Measurements from ENCODE around the gene ZNF341.
"Not testable (repeated sequence)": the region's sequence is repeated elsewhere in the genome, so short reads cannot be mapped to it uniquely, and the experiment has no call there.

Gene ZNF341

DNA sequence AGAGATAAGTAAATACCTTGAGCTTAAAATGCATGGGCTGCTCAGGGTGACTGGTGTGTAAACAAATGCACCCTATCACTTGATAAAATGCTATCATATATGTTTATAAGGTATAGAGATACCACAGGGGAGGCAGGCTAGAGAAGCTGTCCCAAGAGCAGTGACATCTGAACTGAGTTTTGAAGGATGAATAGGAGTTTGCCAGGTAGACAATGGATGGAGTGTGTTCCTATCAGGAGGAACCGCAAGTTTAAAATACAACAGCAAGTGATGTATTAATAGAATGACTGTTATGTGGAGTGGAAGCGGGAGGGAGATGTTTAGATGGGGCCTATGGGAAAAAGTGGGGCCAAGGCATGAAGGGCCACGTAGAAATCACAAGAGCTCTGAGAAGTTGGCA, 40.6 kb downstream of the ZNF341 start:
- no peak for DNase-seq

DNA sequence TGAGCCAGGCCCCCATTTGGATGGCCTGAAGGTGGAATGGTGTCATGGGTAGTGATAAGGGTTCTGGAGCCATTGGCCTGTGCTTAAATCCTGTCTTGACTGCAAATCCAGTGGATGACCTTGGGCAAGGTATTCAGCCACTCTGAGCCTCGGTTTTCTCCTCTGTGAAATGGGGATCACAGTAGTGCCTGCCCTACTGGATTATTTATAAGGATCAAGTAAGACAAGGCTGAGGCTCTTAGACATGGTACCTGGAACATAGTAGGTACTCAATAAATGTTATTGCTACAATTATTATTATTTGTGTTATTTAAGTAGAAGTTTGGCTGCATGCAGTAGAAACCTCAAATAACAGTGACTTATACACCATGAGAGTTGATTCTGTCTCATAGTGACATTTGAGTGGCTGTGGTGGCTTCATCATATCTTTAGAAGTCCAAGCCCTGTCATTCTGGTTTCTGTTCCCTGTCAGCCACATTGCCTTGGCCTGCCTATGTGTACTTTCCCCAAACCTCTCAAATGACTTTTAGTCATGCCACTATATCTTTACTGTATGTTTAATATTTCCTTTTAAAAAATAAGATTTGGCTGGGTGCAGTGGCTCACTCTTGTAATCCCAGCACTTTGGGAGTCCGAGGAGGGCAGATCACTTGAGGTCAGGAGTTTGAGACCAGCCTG, 41.8 kb downstream of the ZNF341 start:
- peak; percentile 85 for DNase-seq

DNA sequence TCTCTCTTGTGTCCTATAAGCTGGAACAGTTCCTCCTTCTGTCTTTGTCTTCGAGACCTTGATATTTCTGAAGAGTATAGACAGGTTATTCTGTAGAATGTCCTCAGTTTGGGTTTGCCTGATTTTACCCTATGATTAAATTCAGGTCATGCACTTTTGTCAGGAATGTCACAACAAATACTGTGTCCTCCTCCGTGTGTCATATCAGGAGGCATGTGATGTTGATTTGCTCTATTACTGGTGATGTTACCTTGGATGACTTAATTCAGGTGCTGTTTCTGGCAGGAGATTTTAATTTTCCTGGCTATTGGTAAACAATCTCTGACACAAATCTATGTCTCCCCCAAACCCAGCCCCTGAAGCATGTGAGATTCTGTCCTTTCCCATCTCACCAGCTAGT, 46.0 kb downstream of the ZNF341 start:
- DNase-seq = no peak

DNA sequence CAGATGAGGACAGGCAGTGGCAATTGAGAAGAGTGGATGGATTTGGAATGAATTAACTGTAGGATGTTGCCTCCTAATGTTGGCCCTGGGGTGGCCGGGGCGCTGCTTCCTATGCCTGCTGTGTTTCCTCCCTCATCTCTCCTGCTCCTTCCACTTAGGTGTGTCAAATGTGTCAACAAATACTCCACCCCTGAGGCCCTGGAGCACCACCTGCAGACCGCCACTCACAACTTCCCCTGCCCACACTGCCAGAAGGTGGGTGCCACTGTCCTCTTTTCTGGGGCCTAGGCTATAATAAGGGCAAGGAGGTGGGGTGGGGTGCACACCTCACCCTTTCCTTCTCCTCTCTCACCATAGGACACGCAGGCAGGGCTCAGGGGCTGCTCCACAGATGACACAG, 49.3 kb downstream of the ZNF341 start:
- DNase-seq = no peak

DNA sequence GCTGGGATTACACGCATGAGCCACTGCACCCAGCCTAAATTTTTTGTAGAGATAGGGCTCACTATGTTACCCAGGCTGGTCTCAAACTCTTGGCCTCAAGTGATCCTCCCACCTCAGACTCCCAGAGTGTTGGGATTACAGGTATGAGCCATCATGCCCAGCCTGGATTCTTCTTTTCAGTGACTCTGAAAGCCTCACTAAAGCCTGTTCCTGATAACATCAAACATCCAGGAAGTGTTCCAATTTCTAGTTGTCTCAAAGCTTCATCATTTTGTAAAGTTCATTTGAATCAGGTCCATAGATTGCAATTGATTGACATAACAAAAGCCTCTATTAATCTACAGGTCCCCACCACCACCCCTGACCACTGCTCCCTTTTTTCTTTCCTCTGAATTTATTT, 50.1 kb downstream of the ZNF341 start:
- no peak for DNase-seq

DNA sequence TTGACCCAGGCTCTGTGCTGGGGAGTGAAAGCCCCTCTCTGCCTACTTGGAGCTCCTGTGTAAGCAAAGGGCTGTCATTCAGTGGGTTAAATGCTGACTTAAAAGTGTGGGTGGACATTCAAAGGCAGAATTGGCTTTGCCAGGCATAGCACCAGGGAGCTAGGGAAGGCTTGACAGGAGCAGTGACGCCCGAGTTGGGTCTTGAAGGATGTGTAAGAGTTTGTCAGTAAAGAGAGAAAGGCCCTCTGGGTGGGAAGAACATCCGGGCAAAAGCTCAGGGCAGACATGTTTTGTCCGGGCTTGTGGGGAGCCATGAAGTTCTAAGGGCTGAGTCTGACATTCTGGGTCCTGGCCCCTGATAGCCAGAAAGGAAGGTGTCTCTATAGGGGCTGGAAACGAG, 51.5 kb downstream of the ZNF341 start:
- DNase-seq = no peak

DNA sequence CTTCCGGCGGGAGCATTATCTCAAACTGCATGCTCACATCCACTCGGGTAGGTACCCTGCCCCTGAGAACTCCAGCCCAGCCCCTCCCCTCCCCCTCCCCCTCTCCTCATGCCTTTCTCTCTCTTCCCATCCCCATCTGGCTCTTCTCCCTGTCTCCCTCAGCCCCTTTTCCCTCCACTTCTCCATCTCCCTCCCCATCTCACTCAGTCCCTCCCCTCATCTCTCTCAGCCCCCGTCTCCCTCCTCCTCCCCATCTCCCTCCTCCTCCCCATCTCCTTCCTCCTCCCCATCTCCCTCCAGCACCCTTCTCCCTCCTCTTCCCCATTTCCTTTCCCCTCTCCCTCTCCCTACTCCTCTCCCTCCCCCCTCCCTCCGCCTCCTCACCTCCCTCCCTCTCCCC, 52.0 kb downstream of the ZNF341 start:
- no peak for DNase-seq

DNA sequence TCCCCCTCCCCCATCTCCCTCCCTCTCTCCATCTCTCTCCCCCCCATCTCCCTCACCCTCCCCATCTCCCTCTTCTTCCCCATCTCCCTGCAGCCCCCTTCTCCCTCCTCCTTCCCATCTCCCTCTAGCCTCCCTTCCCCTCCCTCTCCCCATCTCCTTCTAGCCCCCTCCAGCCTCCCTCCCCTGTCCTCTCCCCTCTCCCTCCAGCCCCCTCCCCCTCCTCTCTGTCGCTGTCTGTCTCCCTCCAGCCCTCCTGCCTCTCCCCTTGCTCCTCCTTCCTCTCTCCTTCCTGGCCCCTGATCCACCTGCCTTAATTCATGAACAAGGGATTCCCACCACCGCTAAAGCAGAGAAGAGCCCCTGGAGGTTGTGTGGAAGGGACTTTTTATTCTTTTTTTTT, 52.4 kb downstream of the ZNF341 start:
- DNase-seq = no peak

DNA sequence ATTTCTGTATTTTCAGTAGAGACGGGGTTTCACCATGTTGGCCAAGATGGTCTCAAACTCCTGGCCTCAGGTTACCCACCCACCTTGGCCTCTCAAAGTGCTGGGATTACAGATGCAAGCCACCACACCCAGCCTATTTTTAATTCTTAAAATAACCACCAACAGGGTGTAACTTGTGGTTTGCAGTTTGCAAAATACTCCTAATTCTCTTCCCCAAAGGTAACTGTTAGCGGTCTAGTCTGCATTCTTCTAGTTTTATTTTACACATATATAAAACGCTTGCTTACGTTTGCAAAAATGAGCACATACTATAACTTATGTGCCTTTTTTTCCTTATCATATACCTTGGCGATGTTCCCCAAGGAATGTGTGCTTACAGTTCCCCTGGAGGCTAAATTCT, 53.7 kb downstream of the ZNF341 start:
- peak; percentile 69 for DNase-seq

DNA sequence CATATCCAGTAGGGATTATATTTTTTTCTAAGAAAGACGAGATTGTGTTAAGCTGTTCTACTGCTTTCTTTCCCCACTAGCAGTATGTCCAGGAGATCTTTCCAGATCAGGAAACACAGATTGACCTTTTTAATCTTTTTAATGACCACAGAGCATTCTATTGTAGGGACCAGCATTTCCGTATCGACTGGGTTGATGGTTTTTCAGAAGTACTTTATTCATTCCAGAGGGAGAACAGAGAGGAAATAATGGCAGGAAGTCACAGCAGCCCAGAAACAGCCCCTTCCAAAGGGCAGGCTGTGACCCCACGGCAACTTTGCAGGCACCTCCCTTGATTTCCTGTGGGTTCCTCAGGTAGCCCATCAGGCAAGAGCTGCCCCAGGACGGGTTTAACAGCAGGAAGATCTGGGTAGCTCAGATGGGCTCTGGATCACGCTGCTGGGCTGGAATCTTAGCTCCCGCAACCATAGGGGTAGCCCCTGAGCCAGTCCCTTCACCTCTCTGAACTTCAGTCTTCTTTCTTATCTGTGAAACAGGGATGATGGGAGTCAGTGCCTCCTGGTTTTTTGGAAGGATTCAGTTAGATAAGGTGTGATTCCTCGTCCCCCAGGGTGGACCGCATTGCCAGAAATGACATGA, 55.6 kb downstream of the ZNF341 start:
- DNase-seq = no peak

DNA sequence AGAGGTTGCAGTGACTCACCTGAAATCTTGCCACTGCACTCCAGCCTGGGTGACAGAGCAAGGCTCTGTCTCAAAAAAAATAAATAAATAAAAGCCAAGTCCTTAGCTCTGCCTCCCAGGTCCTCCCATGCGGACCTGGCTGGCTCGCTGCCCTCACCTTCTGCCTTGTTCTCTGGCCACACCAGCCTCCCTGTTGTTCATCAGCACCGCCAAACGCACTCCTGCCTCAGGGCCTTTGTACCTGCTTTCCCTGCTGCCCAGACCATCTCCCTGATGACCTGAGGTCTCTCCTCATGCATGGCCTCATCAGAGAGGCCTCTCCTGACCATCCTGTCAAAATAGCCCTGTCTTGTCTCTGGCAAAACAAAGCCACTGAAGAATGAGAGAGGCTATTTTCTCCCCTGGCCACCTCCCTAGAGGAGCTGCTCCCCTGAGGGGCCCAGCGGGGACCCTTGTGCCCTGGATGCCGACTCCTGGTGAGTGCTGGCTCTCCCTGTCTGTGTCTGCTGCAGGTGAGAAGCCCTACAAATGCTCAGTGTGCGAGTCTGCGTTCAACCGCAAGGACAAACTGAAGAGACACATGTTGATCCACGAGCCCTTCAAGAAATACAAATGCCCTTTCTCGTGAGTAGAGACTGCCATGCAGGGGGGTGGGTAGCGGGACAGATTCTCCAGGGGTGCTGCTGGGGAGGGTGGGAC, 56.7 kb downstream of the ZNF341 start:
- no peak for DNase-seq

DNA sequence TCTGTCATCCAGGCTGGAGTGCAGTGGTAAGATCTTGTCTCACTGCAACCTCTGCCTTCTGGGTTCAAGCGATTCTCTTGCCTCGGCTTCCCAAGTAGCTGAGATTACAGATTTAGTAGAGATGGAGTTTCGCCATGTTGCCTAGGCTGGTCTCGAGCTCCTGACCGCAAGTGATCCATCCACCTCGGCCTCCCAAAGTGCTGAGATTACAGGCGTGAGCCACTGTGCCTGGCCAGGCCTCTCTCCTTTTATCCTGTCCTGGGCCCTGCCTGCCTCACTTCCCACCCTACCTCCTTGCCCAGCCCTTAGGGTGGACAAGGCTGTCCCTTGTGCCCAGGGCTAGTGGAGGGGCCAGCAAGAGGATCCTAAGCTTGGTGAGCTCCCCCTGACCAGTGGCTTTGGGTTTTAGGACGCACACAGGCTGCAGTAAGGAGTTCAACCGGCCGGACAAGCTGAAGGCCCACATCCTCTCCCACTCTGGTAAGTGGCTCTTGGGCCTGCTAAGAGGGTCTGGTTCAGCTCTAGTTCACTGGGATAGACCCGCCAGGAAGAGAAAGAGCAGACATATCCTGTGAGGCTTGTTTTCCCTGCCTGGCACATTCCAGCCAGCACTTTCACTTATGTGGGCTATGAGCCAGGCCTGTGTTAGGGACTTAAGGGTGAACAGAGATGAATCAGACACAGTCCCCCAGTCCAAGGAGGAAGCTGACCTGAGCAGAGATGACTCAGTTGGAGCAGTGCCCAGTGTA, 57.5 kb downstream of the ZNF341 start:
- no peak for DNase-seq

DNA sequence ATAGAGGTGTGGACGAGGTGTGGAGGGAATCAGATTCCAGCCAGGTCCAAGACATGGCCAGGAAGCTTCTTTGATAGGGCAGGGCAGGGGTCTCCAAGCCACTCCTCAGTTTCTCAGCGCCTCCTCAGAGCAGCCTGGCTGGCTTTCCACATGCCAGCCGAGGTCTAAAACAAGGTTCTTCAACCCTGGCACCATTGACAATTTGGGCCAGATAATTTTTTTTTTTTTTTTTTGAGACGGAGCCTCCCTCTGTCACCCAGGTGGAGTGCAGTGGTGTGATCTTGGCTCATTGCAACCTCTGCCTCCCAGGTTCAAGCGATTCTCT, 58.0 kb downstream of the ZNF341 start:
- DNase-seq = no peak

DNA sequence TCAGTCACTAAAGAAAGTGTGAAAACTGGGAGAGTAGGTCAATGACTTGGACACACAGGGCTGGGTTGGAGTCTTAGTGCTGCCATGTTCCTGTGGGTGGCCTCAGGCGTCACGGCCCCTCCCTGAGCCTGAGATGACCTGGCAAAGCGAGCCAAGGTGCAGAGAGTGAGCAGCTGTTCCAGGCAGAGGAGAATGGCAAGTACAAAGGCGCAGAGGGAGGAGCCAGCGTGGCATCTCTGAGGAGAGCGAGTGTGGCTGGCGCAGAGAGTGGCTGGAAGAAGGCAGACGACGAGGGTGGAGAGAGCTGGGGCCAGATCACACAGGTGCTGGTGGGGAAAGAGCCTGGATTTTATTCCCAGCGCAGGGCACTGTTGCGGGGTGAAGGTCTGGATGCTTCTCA, 58.8 kb downstream of the ZNF341 start:
- no peak for DNase-seq

DNA sequence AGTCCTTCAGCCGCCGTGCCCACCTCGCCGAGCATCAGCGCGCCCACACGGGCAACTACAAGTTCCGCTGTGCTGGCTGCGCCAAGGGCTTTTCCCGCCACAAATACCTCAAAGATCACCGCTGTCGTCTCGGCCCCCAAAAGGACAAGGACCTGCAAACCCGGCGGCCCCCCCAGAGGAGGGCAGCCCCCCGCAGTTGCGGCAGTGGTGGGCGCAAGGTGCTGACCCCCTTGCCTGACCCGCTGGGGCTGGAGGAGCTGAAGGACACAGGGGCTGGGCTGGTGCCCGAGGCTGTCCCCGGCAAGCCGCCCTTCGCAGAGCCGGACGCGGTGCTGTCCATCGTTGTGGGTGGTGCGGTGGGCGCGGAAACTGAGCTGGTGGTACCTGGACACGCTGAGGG, 59.2 kb downstream of the ZNF341 start:
- DNase-seq = no peak

DNA sequence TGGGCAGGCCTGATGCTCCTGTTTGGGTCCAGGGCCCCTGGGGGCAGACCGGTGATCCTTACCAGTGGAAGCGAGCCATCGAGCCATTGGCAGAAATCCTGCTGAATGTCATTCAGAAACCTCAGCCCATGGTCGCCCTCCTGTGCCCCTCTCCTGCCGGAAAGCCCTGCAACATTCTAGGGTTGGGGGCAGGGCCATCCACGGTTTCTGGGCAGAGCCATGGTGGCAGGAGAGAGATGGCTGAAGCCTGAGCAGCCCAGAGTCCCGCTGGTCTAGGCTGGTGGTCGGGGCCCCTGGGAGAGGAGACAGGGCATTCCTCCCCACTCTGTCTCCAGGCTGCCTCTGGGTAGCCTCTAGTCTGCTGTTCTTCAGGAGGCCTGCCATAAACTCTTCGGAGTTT, 59.7 kb downstream of the ZNF341 start:
- DNase-seq = no peak

DNA sequence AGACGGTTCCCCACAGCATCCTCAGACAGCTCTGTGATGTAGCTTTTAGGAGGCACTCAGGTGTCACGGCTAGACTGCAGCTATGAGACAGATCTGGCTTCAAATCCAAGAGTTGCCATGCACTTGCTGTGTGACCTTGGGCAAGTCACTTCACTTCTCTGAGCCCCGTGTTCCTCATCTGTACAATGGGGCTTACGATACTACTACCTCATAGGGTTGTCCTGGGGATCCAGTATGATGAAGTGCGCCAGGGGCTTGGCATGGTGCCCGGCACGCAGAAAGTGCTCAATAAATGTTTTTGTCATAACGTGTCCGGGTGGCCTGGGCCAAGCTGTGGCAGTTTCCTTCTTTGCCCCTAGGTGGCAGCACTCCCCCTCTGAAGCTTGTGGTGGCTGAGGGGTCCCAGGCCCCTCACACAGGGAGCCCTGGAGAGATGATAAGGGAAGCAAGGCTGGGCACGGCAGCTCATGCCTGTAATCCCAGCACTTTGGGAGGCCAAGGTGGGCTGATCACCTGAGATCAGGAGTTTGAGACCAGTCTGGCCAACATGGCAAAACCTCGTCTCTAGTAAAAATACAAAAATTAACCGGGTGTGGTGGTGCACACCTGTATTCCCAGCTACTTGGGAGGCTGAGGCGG, 60.3 kb downstream of the ZNF341 start:
- no peak for DNase-seq

DNA sequence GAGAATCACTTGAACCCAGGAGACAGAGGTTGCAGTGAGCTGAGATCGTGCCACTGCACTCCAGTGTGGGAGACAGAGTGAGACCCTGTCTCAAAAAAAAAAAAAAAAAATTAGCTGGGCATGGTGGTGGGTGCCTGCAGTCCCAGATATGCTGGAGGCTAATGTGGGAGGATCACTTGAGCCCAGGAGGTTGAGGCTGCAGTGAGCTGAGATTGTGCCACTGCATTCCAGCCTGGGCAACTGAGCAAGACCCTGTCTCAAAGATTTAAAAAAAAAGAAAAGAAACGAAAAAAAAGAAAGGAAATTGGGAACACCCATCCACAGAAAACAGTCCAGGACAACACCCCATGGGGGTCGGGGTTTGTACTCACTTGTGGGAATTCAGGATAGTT, 60.8 kb downstream of the ZNF341 start:
- not testable (repeated sequence) for DNase-seq

DNA sequence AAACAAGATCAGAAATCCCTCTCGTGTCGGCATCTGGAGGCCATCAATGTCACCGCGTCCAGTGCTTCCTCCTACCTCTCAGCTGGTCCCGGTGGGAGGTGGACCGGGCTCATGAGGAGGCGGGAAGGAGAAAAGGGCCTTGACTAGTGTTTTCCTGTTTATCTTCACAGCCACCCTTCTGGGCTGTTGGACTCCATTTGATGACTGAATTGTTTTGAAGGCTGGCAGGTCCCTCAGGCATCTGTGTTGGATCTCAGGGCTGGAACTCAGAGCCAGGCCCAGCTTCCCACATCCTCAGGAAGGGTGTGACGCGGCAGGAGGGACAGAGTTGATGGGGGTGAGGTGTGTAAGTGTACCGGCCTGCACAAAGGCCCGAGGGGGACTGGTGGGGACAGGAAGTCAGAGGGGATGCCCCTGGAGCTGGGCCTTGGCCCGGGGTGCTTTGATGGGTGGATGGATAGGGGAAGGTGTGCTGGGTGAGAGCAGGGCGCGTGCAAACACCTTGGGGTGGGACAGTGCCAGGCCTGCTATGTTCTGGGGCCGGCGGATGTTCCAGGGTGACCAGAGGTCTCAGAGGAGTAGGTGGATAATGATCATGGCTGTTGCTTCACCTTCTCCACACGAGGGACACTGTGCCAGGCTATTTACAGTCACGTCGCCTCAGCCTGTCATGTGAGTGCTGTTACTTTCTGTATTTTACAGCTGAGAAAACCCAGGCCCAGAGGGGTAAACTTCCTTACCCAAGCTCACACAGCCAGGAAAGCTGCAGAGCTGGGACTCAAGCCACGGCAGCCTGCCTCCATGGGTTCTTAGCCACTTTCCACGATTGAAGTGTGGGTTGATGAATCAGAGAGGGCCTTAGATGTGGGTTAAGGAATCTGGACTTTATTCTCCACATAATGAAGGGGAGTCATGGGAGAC, 61.5 kb downstream of the ZNF341 start:
- no peak for DNase-seq

DNA sequence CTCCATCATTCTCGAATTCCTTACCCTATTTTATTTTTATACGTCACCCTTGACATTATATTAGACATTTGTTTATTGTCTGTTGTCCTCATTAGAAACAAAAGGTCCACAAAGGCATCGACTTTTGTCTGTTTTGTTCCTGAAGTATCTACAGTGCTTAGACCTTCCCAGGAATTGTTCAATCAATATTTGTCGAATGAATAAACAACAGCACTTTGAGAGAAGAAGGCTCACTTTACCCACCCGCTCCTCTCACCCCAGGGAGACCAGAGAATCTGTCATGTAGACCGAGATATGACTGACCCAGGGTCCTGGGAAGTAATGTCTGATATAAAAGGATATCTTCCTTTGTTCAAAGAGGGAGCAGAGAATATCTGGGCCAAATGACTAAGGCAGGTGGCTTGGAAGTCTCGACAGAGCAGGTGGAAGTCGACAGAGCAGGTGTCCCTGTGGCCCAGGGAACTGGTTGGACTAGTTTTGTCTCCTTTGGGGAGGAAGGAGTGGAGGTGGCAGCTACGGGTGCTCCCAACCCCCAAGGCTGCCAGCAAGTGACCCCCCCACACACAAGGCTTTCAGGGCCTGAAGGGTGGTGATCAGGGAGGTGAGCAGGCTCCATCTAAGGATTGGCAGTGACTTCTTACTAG, 64.6 kb downstream of the ZNF341 start:
- no peak for DNase-seq

DNA sequence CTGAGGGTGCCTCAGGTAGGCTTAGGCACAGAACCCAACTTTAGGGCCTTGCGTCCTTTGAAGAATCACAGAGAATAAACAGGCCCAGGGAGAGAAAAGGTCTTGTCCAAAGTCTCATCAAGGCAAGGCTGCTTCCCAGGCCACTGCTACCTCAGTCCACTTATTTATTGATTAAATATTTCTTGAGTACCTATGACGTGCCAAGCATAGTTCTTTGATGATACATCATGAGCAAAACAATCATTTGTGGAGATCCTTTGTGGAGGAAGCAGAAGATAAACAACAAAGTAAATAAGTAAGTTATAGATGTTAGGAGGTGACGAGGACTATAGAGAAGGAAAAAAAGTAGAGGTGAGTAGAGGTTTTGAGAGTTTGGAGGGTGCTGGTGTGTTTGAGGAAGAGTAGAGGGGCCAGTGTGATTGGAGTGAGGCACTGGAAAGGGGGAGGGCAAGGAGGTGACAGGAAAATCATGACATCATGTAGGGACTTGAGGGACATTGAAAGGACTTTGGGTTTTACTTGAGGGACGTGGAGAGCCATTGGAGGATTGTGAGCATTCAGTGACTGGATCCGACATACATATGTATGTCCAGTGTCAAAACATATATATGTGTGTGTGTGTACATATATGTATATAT, 65.2 kb downstream of the ZNF341 start:
- DNase-seq = no peak

Measured in MV-4-11 (cell line).